HG03108 (cell line): Measurements from ENCODE around the gene RAB5IF.
A peak's percentile ranks its signal among the peaks of the same experiment; 100 is the strongest.
"Not testable (repeated sequence)": the region's sequence is repeated elsewhere in the genome, so short reads cannot be mapped to it uniquely, and the experiment has no call there.

ENCODE experiments used
- ATAC-seq: cut with Tn5 transposase; IDR thresholded peaks from one replicate; pipeline ENCODE4 v1.9.1; 2021; ENCODE audit warnings: moderate library complexity; ENCODE audit not compliant: unreplicated experiment

The RAB5IF gene

DNA sequence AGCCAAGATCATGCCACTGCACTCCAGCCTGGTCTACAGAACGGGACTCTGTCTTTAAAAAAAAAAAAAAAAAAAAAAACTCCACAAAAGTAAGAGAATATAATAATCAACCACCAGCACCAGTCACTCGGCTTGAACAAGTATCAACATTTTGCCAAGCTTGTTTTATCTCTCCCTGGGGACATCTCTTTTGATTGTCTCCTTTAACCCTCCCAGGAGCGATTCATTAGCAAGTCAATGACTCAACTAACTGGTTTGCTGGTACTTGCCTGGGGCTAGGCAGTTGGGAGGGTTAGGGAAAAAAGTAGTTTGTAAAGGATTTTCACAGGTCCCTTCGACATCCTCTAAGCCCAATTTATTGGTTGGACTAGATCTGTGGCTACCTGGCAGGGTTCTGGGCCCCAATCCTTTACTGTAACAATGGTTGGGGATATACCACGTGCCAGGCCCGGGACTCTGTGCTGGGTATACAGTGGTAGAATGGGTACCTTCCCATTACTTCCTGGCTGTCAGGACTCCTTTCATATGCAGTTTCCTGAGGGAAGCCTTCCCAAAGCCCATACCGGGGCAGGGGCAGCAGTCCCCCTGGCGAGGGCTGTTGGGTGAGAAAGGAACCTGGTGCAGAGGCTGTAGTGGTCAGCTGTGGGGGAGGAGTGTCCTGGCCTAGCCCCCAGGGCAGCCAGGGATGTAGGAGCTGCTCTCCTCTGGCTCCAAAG is 20.0 kb upstream of the RAB5IF start:
- no peak for ATAC-seq

GRCh38 chr20:36587388-36588070 is 18.1 kb upstream of the RAB5IF start:
- no peak for ATAC-seq

DNA sequence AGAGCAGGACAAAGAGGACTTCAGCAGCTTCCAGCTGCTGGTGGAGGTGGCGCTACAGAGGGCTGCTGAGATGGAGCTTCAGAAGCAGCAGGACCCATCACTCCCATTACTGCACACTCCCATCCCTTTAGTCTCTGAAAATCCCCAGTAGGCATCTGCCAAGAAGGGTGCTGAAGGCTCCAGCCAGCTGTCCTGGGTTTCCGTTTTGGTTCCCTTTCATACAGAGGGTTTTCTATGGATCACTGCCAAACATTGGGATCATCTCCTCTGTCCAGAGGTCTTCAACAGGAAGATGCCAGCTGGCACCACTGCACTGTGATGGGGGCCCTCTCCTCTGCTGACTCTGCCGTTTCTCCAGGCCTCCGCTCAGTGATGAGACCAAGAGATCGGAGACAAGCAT is 14.3 kb upstream of the RAB5IF start:
- ATAC-seq: no peak

DNA sequence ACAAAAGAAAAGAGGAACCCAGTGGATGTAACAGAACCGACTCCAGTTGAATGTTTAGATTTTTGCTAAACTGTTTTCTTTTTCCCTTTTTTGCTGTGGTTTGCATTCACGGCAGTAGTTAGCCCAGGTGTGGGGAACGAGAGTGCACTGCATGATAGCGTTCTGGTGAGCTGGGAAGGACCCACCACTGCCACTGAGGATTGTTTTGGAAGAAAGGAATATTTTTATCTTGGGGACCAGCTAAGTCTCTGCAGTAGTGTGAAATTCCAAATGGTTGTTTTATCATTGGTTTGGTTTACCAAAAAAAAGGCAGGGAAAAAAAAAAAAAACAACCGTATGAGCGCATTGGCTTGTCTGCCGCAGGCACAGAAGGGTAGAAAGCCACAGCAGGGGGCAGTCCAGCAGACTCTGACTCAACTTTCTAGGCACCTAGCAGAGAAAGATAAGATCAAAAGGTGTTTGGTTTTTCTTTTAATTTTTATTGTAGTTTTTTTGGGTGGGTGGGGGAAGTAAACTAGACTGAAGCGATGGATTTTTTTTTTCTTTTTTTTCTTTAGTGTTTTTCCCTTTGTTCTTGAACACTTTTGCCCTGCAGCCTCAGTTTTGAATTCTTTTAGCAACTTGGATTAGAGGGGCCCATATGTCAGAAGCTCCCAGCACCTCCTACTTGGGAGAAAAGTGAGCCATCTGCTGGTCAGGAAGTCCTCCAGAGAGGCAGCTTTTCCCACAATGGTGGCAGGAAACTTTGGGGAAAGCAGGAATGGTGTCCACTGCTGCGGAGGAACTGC is 13.5 kb upstream of the RAB5IF start:
- no peak for ATAC-seq

DNA sequence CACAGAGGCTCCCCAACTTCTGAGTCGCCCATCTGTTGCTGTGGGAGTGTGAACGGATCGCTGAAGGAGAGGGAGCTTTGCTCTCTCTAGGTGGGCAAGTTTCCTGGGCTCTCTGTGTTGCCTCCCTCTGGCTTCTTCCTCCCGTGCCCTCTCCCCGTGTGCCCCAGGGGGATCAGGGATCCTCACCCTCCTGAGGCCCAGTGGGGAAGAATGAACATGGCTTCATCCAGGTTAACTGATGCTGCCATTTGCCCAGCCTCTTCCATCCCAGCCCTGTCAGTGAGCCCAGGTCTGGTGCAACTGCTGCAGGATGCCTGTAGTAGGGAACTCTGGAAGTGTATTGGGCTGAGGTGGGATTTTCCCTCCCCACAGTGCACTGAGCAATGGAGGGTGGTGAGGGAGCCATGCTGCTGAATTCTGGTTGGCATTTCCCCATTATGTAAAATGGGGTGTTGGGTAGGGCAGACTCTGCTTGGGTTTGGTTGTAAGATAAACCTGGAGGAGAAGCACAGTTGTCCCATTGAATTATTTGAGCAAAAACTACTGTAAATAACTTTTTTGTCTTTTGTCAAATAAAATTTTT is 12.1 kb upstream of the RAB5IF start:
- no peak for ATAC-seq

DNA sequence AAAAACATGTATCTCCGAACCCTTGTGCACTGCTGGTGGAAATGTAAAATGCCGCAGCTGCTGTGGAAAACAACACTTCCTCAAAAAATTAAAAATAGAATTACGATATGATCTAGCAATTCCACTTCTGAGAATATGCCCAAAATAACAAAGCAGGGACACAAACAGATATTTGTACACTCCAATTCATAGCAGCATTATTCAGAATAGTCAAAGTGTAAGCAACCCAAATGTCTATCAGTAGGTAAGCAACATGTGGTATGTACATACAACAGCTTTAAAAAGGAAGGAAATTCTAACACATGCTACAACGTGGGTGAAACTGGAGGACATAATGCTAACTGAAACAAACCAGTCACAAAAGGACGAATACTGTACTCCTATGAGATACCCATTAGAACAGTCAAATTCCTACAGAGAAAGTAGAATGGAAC is 5.7 kb upstream of the RAB5IF start:
- no peak for ATAC-seq

GRCh38 chr20:36601540-36601939 is 4.0 kb upstream of the RAB5IF start:
- ATAC-seq: no peak

- peak; percentile 31 for ATAC-seq
Observed at GRCh38 chr20:36604952-36605398, 604 bp upstream of the RAB5IF start.

GRCh38 chr20:36606158-36607066 is 833 bp downstream of the RAB5IF start:
- ATAC-seq: peak; percentile 2

DNA sequence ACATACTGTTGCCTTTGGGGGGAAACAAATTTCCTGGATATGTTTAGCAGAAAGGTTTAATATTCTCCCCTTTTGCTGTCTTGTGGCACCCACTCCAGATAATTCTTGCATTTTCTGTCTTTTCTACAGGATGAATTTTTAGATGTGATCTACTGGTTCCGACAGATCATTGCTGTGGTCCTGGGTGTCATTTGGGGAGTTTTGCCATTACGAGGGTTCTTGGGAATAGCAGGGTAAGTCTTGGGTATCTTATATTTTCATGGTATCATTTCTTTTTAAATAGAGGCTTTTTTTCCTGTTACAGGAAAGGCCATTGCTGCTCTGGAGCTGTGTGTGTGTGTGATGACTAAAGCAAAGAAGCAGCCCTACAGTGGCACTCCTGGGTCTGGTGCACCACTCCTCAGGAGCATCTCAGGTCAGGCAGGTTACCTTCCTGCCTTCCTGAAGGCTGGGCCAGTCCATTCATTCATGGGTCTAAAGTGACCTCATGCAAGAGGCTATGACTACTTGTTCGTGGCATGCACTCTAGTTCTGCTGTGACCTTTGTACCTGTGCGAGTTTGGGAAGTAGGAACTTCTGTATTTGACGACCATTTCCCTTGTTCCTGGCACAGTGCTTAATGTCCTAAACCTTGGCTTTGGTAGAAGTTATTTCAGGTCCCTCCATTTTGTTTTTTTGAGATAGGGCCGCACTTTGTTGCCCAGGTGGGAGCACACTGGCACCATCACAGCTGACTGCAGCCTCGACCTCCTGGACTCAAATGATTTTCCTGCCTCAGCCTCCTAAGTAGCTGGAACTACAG is 2.2 kb downstream of the RAB5IF start:
- no peak for ATAC-seq

DNA sequence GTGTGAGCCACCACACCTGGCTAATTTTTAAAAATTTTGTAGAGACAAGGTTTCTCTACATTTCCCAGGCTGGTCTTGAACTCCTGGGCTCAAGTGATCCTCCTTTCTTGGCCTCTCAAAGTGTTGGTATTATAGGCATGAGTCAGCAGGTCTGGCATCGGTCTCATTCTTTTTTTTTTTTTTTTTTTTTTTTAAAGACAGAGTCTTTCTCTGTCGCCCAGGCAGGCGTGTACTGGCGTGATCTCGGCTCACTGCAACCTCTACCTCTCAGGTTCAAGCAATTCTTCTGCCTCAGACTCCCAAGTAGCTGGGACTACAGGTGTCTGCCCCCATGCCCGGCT is 2.8 kb downstream of the RAB5IF start:
- ATAC-seq: not testable (repeated sequence)

DNA sequence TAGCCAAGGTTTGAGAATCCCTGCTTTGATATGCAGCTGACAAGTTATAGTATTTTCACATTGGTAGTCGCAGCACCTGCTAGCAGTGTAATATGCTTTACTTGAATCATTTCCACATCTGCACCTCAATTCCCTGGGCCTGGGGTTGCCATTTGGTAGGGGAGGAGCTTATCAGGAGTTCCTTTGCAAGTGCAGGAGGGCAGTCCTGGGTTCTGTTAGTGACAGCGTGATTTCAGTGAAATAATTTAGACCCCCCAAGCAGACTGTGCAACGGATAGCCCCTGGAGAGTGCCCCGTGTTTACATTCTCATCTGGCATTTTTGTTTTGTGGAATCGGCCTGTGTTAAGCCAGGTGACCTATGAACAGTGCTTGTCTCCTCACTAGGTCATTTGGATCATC is 6.0 kb downstream of the RAB5IF start:
- ATAC-seq: no peak

- ATAC-seq: no peak
Observed at GRCh38 chr20:36613974-36614373, 8.4 kb downstream of the RAB5IF start.

- no peak for ATAC-seq
Observed at GRCh38 chr20:36614781-36615557, 9.4 kb downstream of the RAB5IF start.

DNA sequence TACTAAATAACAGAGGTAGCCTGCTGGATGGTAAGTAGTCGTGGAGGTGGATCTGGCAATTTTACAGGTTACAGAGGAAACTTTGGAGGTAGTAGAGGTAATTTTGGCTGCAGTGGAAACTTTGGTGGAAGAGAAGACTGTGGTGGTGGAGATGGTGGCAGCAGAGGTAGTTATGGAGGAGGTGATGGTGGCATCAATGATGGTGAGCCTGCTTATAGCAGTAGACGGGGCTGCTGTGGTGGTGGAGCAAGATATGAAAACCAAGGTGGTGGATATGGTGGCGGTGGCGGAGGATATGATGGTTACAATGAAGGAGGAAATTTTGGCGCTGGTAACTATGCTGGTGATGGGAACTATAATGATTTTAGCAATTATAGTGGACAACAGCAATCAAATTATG is 15.3 kb downstream of the RAB5IF start:
- no peak for ATAC-seq

GRCh38 chr20:36623444-36623843 is 17.9 kb downstream of the RAB5IF start:
- no peak for ATAC-seq

- ATAC-seq: no peak
Observed at GRCh38 chr20:36624068-36624943, 18.7 kb downstream of the RAB5IF start.

DNA sequence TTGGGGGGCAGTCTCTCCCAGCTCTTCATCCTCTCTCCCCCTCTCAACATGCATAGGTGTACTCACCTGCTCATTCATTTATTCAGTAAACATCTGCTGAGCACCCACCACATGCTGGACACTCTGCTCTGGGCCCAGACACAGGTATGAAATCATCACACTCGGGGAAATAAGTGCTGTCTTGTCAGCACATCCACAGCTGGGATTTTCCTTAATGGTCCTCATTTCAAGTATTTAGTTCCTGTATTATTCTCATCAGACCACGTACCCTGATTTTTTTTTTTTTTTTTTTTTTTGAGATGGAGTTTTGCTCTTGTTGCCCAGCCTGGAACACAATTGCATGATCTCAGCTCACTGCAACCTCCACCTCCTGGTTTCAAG is 19.4 kb downstream of the RAB5IF start:
- ATAC-seq: no peak
